Testis (tissue), 3 donors: Measurements from ENCODE around the gene CECR2. TPM values are rescaled to one million over a fixed set of nuclear protein-coding genes. Genes with fewer than 3 reads are reported as not detected.

Source experiments
- DNase-seq: peaks from one replicate; pipeline ENCODE4 v3.0.0-alpha.2; 2019
- H3K27ac ChIP-seq, 2 donors: fragments of 200-600 bp; sonication (generic); one replicate each; pipeline ENCODE4 v1.5.1; 2019
- H3K27me3 ChIP-seq: fragments of 200-600 bp; sonication (generic); one replicate; pipeline ENCODE4 v1.5.1; 2019
- H3K36me3 ChIP-seq: fragments of 200-600 bp; sonication (generic); one replicate; pipeline ENCODE4 v1.5.1; 2017; ENCODE audit warnings: low read depth; ENCODE audit errors: missing control alignments
- H3K4me1 ChIP-seq: fragments of 200-600 bp; sonication (generic); one replicate; pipeline ENCODE4 v1.5.1; 2019
- H3K4me3 ChIP-seq, 2 donors: fragments of 200-600 bp; sonication (generic); one replicate each; pipeline ENCODE4 v1.5.1; 2017 to 2019
- H3K9me3 ChIP-seq: fragments of 200-600 bp; sonication (generic); one replicate; pipeline ENCODE4 v1.5.1; 2017
- CTCF ChIP-seq, 3 experiments: fragments of 450-650 bp in 2 of 3; fragments of 200-600 bp in 1 of 3; sonication (generic) in 1 of 3; IDR thresholded peaks; one replicate each; pipeline ENCODE4 v1.5.1; 2016 to 2019; ENCODE audit warnings: antibody characterized with exemption in 3 of 3, mild to moderate bottlenecking in 2 of 3, moderate library complexity in 1 of 3
- POLR2A ChIP-seq: fragments of 450-650 bp; IDR thresholded peaks from one replicate; pipeline ENCODE4 v1.6.1; 2017; ENCODE audit warnings: antibody characterized with exemption, mild to moderate bottlenecking, moderate library complexity
- WGBS, 2 donors: methylation state at CpG; one replicate each; pipeline ENCODE4 v1.1.5; 2018; 5-methylcytosine and 5-hydroxymethylcytosine counted together
- intact Hi-C: fragments of 100-400 bp; cut with DNase I; formaldehyde crosslinking; loops from one replicate; pipeline ENCODE4 v1.15.1; 2023; ENCODE audit warnings: low total_unique reads
- polyA plus RNA-seq: library from polyadenylated mRNA; stranded (reverse); fragments of 350-450 nt; fragmentation: Illumina TruSeq; extraction: RNeasy Lipid Tissue Mini Kit (QIAGEN cat#74804); gene quantifications from one replicate; pipeline ENCODE4 v1.2.3, GENCODE V29; 2014; ENCODE audit warnings: low read depth, low replicate concordance; ENCODE audit not compliant: insufficient read depth
- total RNA-seq, 2 donors: library from RNA; depleted of rRNA; stranded (reverse); fragments of >200 nt; gene quantifications; one replicate each; pipeline ENCODE4 v1.2.3, GENCODE V29; 2016

The CECR2 gene
- total and polyA plus RNA-seq, 3 donors from 2014 or later = 7.1 to 18.7 (median 16.8) TPM

- DNase-seq = no peak
- H3K4me1 ChIP-seq = no peaks in the 10 kb centered on the region
- no peaks in the 10 kb centered on the region for H3K9me3 ChIP-seq
- 36 to 48% methylated on average over 4 to 9 of the region's 9 CpGs for WGBS, 2 donors
- H3K27me3 ChIP-seq = no peaks in the 10 kb centered on the region
- TF ChIP-seq CTCF (IDR thresholded peaks at IDR 0.05) (no peak), POLR2A (no peak)
- no peak overlapping the region for H3K27ac ChIP-seq
- no peak overlapping the region for H3K4me3 ChIP-seq
- intact Hi-C loops = no loop called here
- no peaks in the 10 kb centered on the region for H3K36me3 ChIP-seq
Observed at GRCh38 chr22:17358415-17358814, 10.8 kb upstream of the CECR2 start.

- no peak for DNase-seq
- intact Hi-C loops = no loop called here
- H3K27ac ChIP-seq = no peak overlapping the region
- TF ChIP-seq CTCF (IDR thresholded peaks at IDR 0.05) (no peak), POLR2A (no peak)
- 77 to 78% methylated on average over 4 of the region's 4 CpGs for WGBS, 2 donors
- no peaks in the 10 kb centered on the region for H3K4me1 ChIP-seq
- no peaks in the 10 kb centered on the region for H3K27me3 ChIP-seq
- H3K9me3 ChIP-seq = no peaks in the 10 kb centered on the region
- H3K36me3 ChIP-seq = no peaks in the 10 kb centered on the region
- no peak overlapping the region for H3K4me3 ChIP-seq
Observed at GRCh38 chr22:17359501-17359900, 9.8 kb upstream of the CECR2 start.

GRCh38 chr22:17366329-17366728 is 2.9 kb upstream of the CECR2 start:
- H3K27ac ChIP-seq = no peak overlapping the region
- H3K4me1 ChIP-seq = peaks cover 9% of the 10 kb centered on the region
- no peaks in the 10 kb centered on the region for H3K27me3 ChIP-seq
- no peak overlapping the region for H3K4me3 ChIP-seq
- H3K36me3 ChIP-seq = no peaks in the 10 kb centered on the region
- intact Hi-C loops = no loop called here
- DNase-seq = no peak
- no peak for TF ChIP-seq POLR2A
- no peak for TF ChIP-seq CTCF (IDR thresholded peaks at IDR 0.05)
- H3K9me3 ChIP-seq = no peaks in the 10 kb centered on the region
- 69% methylated on average over 13 of the region's 13 CpGs for WGBS, 2 donors

- H3K9me3 ChIP-seq = no peaks in the 10 kb centered on the region
- no peaks in the 10 kb centered on the region for H3K27me3 ChIP-seq
- DNase-seq = peak; percentile 42
- H3K4me3 ChIP-seq = peak overlapping the region in 1 of 2 donors; percentile 15
- H3K4me1 ChIP-seq = peaks cover 9% of the 10 kb centered on the region
- TF ChIP-seq POLR2A (no peak), CTCF (IDR thresholded peaks at IDR 0.05) (no peak)
- no peaks in the 10 kb centered on the region for H3K36me3 ChIP-seq
- intact Hi-C loops = no loop called here
- H3K27ac ChIP-seq = no peak overlapping the region
- WGBS, 2 donors = 15 to 16% methylated on average over 11 of the region's 11 CpGs
Observed at GRCh38 chr22:17366830-17367229, 2.4 kb upstream of the CECR2 start.

GRCh38 chr22:17368144-17368543 is 1.1 kb upstream of the CECR2 start:
- 1 to 2% methylated on average over 7 of the region's 7 CpGs for WGBS, 2 donors
- peaks cover 9% of the 10 kb centered on the region for H3K4me1 ChIP-seq
- no peaks in the 10 kb centered on the region for H3K27me3 ChIP-seq
- H3K36me3 ChIP-seq = no peaks in the 10 kb centered on the region
- no peak for DNase-seq
- peak overlapping the region; percentile 55 to 57 for H3K4me3 ChIP-seq
- no peak overlapping the region for H3K27ac ChIP-seq
- no peaks in the 10 kb centered on the region for H3K9me3 ChIP-seq
- intact Hi-C loops = no loop called here
- TF ChIP-seq CTCF (IDR thresholded peaks at IDR 0.05) = no peak
- TF ChIP-seq POLR2A = no peak
